ENCODE data around the gene BMP7.
"Not testable (repeated sequence)": the region's sequence is repeated elsewhere in the genome, so short reads cannot be mapped to it uniquely, and the experiment has no call there.

BMP7 gene

GRCh38 chr20:57192311-57192710 is 74.1 kb downstream of the BMP7 start:
- Histone ChIP-seq H3K4me2 (ENCODE audit: low read depth, low read length, poor library complexity, severe bottlenecking) (no peak overlapping the region), H2AFZ (ENCODE audit: low read length) (no peak overlapping the region), H3K4me3 (ENCODE audit: low read length, poor library complexity, severe bottlenecking) (no peak overlapping the region), H4K20me1 (ENCODE audit: insufficient read depth, low read length, poor library complexity, severe bottlenecking) (no peaks in the 10 kb centered on the region), H3K27me3 (ENCODE audit: insufficient read depth, low read length, poor library complexity, severe bottlenecking) (no peaks in the 10 kb centered on the region), H3K4me1 (ENCODE audit: insufficient read depth, low read length, poor library complexity, severe bottlenecking) (no peaks in the 10 kb centered on the region), H3K9ac (ENCODE audit: low read depth, low read length, poor library complexity, severe bottlenecking) (no peak overlapping the region), H3K9me3 (ENCODE audit: insufficient read depth, low read depth, low read length) (no peaks in the 10 kb centered on the region), H3K36me3 (ENCODE audit: insufficient read depth, low read length) (no peaks in the 10 kb centered on the region), H3K9me2 (replicated peaks; ENCODE audit: low read depth, low read length) (no peaks in the 10 kb centered on the region), H3K79me2 (ENCODE audit: insufficient read depth, low read length) (no peaks in the 10 kb centered on the region), H3F3A (ENCODE audit: low read depth) (no peaks in the 10 kb centered on the region)
- no peak for TF ChIP-seq CTCF (conservative IDR thresholded peaks at IDR 0.05; ENCODE audit: low read length)
- no peak for TF ChIP-seq EZH2phosphoT487 (IDR thresholded peaks at IDR 0.05; ENCODE audit: borderline replicate concordance)

GRCh38 chr20:57191265-57191638 is 75.2 kb downstream of the BMP7 start:
- not testable (repeated sequence) for H3K4me2 ChIP-seq (ENCODE audit: low read depth, low read length, poor library complexity, severe bottlenecking); H3K36me3 ChIP-seq (ENCODE audit: insufficient read depth, low read length); H3K4me1 ChIP-seq (ENCODE audit: insufficient read depth, low read length, poor library complexity, severe bottlenecking); H4K20me1 ChIP-seq (ENCODE audit: insufficient read depth, low read length, poor library complexity, severe bottlenecking); H3K9me2 ChIP-seq (replicated peaks; ENCODE audit: low read depth, low read length); H3K4me3 ChIP-seq (ENCODE audit: low read length, poor library complexity, severe bottlenecking); H2AFZ ChIP-seq (ENCODE audit: low read length); H3K9me3 ChIP-seq (ENCODE audit: insufficient read depth, low read depth, low read length); H3F3A ChIP-seq (ENCODE audit: low read depth); H3K79me2 ChIP-seq (ENCODE audit: insufficient read depth, low read length); H3K9ac ChIP-seq (ENCODE audit: low read depth, low read length, poor library complexity, severe bottlenecking); H3K27me3 ChIP-seq (ENCODE audit: insufficient read depth, low read length, poor library complexity, severe bottlenecking)

- no peak overlapping the region for H3K9ac ChIP-seq (ENCODE audit: low read depth, low read length, poor library complexity, severe bottlenecking)
- no peak for TF ChIP-seq CTCF (conservative IDR thresholded peaks at IDR 0.05; ENCODE audit: low read length)
- no peak for TF ChIP-seq EZH2phosphoT487 (IDR thresholded peaks at IDR 0.05; ENCODE audit: borderline replicate concordance)
- H3K9me2 ChIP-seq (replicated peaks; ENCODE audit: low read depth, low read length): no peaks in the 10 kb centered on the region
- H3K4me2 ChIP-seq (ENCODE audit: low read depth, low read length, poor library complexity, severe bottlenecking): no peak overlapping the region
- H3K4me1 ChIP-seq (ENCODE audit: insufficient read depth, low read length, poor library complexity, severe bottlenecking): no peaks in the 10 kb centered on the region
- H3K9me3 ChIP-seq (ENCODE audit: insufficient read depth, low read depth, low read length): no peaks in the 10 kb centered on the region
- H3K27me3 ChIP-seq (ENCODE audit: insufficient read depth, low read length, poor library complexity, severe bottlenecking): no peaks in the 10 kb centered on the region
- no peaks in the 10 kb centered on the region for H4K20me1 ChIP-seq (ENCODE audit: insufficient read depth, low read length, poor library complexity, severe bottlenecking)
- no peaks in the 10 kb centered on the region for H3K79me2 ChIP-seq (ENCODE audit: insufficient read depth, low read length)
- no peaks in the 10 kb centered on the region for H3F3A ChIP-seq (ENCODE audit: low read depth)
- H2AFZ ChIP-seq (ENCODE audit: low read length): no peak overlapping the region
- no peaks in the 10 kb centered on the region for H3K36me3 ChIP-seq (ENCODE audit: insufficient read depth, low read length)
- H3K4me3 ChIP-seq (ENCODE audit: low read length, poor library complexity, severe bottlenecking): no peak overlapping the region
These were observed 75.7 kb downstream of the BMP7 start for GRCh38 chr20:57190536-57191264.

GRCh38 chr20:57189713-57190112 is 76.7 kb downstream of the BMP7 start:
- no peaks in the 10 kb centered on the region for H3K79me2 ChIP-seq (ENCODE audit: insufficient read depth, low read length)
- no peaks in the 10 kb centered on the region for H3K36me3 ChIP-seq (ENCODE audit: insufficient read depth, low read length)
- H4K20me1 ChIP-seq (ENCODE audit: insufficient read depth, low read length, poor library complexity, severe bottlenecking): no peaks in the 10 kb centered on the region
- TF ChIP-seq CTCF (conservative IDR thresholded peaks at IDR 0.05; ENCODE audit: low read length) (no peak), EZH2phosphoT487 (IDR thresholded peaks at IDR 0.05; ENCODE audit: borderline replicate concordance) (no peak)
- no peaks in the 10 kb centered on the region for H3K9me2 ChIP-seq (replicated peaks; ENCODE audit: low read depth, low read length)
- no peak overlapping the region for H2AFZ ChIP-seq (ENCODE audit: low read length)
- H3K4me3 ChIP-seq (ENCODE audit: low read length, poor library complexity, severe bottlenecking): no peak overlapping the region
- no peak overlapping the region for H3K4me2 ChIP-seq (ENCODE audit: low read depth, low read length, poor library complexity, severe bottlenecking)
- no peaks in the 10 kb centered on the region for H3K9me3 ChIP-seq (ENCODE audit: insufficient read depth, low read depth, low read length)
- H3K4me1 ChIP-seq (ENCODE audit: insufficient read depth, low read length, poor library complexity, severe bottlenecking): no peaks in the 10 kb centered on the region
- H3K27me3 ChIP-seq (ENCODE audit: insufficient read depth, low read length, poor library complexity, severe bottlenecking): no peaks in the 10 kb centered on the region
- no peaks in the 10 kb centered on the region for H3F3A ChIP-seq (ENCODE audit: low read depth)
- no peak overlapping the region for H3K9ac ChIP-seq (ENCODE audit: low read depth, low read length, poor library complexity, severe bottlenecking)
